Esophagus muscularis mucosa (tissue), 4 donors: Measurements from ENCODE around the gene RHO. TPM values are rescaled to one million over a fixed set of nuclear protein-coding genes. Genes with fewer than 3 reads are reported as not detected.
"Not testable (repeated sequence)": the region's sequence is repeated elsewhere in the genome, so short reads cannot be mapped to it uniquely, and the experiment has no call there.

Experiments used
- DNase-seq: peaks from one replicate; pipeline ENCODE4 v3.0.0-alpha.2; 2017; ENCODE audit errors: extremely low spot score
- H3K27ac ChIP-seq, 4 donors: fragments of 200-600 bp; sonication (generic); replicated peaks in 1 of 4; 1 replicate in 3 of 4; 2 replicates in 1 of 4; pipeline ENCODE4 v1.5.1; 2016 to 2019; ENCODE audit warnings: mild to moderate bottlenecking in 1 of 4
- H3K27me3 ChIP-seq, 4 donors: fragments of 200-600 bp; sonication (generic); one replicate each; pipeline versions ENCODE4 v1.5.1 to v1.6.0; 2016 to 2019
- H3K36me3 ChIP-seq, 4 donors: fragments of 200-600 bp; sonication (generic); one replicate each; pipeline ENCODE4 v1.5.1; 2016 to 2019
- H3K4me1 ChIP-seq, 4 donors: fragments of 200-600 bp; sonication (generic); one replicate each; pipeline ENCODE4 v1.5.1; 2016 to 2019
- H3K4me3 ChIP-seq, 4 donors: fragments of 200-600 bp; sonication (generic); 1 replicate in 2 of 4; 2 replicates in 2 of 4; pipeline ENCODE4 v1.5.1; 2016 to 2019; ENCODE audit warnings: mild to moderate bottlenecking in 4 of 4, moderate library complexity in 1 of 4
- H3K9me3 ChIP-seq, 4 donors: fragments of 200-600 bp; sonication (generic); 1 replicate in 3 of 4; 2 replicates in 1 of 4; pipeline ENCODE4 v1.5.1; 2016 to 2019
- CTCF ChIP-seq, 3 experiments: fragments of 200-600 bp in 2 of 3; fragments of 450-650 bp in 1 of 3; sonication (generic) in 2 of 3; IDR thresholded peaks; one replicate each; pipeline ENCODE4 v1.5.1; 2017 to 2019; ENCODE audit warnings: antibody characterized with exemption in 3 of 3, mild to moderate bottlenecking in 2 of 3, moderate library complexity in 1 of 3
- EP300 ChIP-seq: sonication (generic); formaldehyde crosslinking; IDR thresholded peaks from one replicate; pipeline ENCODE4 v1.6.1; 2017; ENCODE audit warnings: antibody characterized with exemption
- POLR2A ChIP-seq: fragments of 450-650 bp; IDR thresholded peaks from one replicate; pipeline ENCODE4 v1.6.1; 2017; ENCODE audit warnings: antibody characterized with exemption, moderate library complexity, mild to moderate bottlenecking, low read depth
- POLR2AphosphoS5 ChIP-seq, 2 donors: sonication (generic); formaldehyde crosslinking; IDR thresholded peaks; one replicate each; pipeline ENCODE4 v1.6.1; 2017; ENCODE audit warnings: antibody characterized with exemption in 2 of 2
- WGBS: methylation state at CpG from one replicate; pipeline ENCODE4 v1.1.5; 2018; 5-methylcytosine and 5-hydroxymethylcytosine counted together
- intact Hi-C: fragments of 100-400 bp; cut with DNase I; formaldehyde crosslinking; loops from one replicate; pipeline ENCODE4 v1.15.1; 2023
- total RNA-seq, 4 donors: library from RNA; depleted of rRNA; stranded (reverse); fragments of >200 nt; gene quantifications; one replicate each; pipeline versions ENCODE4 v1.1.0 to v1.2.1, GENCODE V29; 2016

Gene RHO
- total RNA-seq, 4 donors from 2014 or later = not detected

GRCh38 chr3:129543156-129543790, 14.8 kb downstream of the RHO start, which contains the start of gene H1-8:
H1-8 (plus strand) TSS chr3:129543175; CDS start chr3:129543219, 44 bp downstream.
- H3K4me3 ChIP-seq = no peak within 1 kb of the TSS
- DNase-seq = no peak
- no peaks in the 10 kb centered on the region for H3K27me3 ChIP-seq
- no peaks in the 10 kb centered on the region for H3K4me1 ChIP-seq
- H3K27ac ChIP-seq = no peak within 1 kb of the TSS
- intact Hi-C loops = no loop called here
- WGBS = 91% methylated on average over 8 of the region's 16 CpGs
- no peaks in the 10 kb centered on the region for H3K36me3 ChIP-seq
- TF ChIP-seq POLR2A (no peak), EP300 (no peak), POLR2AphosphoS5 (IDR thresholded peaks at IDR 0.05) (no peak), CTCF (IDR thresholded peaks at IDR 0.05) (no peak)
- H3K9me3 ChIP-seq = no peaks in the 10 kb centered on the region

GRCh38 chr3:129543999-129544398, 15.6 kb downstream of the RHO start:
- no peaks in the 10 kb centered on the region for H3K4me1 ChIP-seq
- H3K27me3 ChIP-seq = no peaks in the 10 kb centered on the region
- H3K4me3 ChIP-seq = no peak overlapping the region
- TF ChIP-seq POLR2AphosphoS5 (IDR thresholded peaks at IDR 0.05) (no peak), CTCF (IDR thresholded peaks at IDR 0.05) (no peak), POLR2A (no peak), EP300 (no peak)
- no peak overlapping the region for H3K27ac ChIP-seq
- DNase-seq = no peak
- no peaks in the 10 kb centered on the region for H3K9me3 ChIP-seq
- H3K36me3 ChIP-seq = no peaks in the 10 kb centered on the region
- 88% methylated on average over 9 of the region's 9 CpGs for WGBS
- intact Hi-C loops = no loop called here

GRCh38 chr3:129545951-129546350, 17.5 kb downstream of the RHO start:
- H3K27me3 ChIP-seq, H3K9me3 ChIP-seq, H3K4me3 ChIP-seq, H3K27ac ChIP-seq, intact Hi-C loops, H3K4me1 ChIP-seq, H3K36me3 ChIP-seq, DNase-seq: not testable (repeated sequence)
- 92% methylated on average over 3 of the region's 3 CpGs for WGBS

- no peak overlapping the region for H3K27ac ChIP-seq
- H3K4me3 ChIP-seq = no peak overlapping the region
- no peak for DNase-seq
- H3K4me1 ChIP-seq = no peaks in the 10 kb centered on the region
- H3K36me3 ChIP-seq = no peaks in the 10 kb centered on the region
- intact Hi-C loops = no loop called here
- TF ChIP-seq POLR2AphosphoS5 (IDR thresholded peaks at IDR 0.05) = no peak
- TF ChIP-seq POLR2A = no peak
- TF ChIP-seq CTCF (IDR thresholded peaks at IDR 0.05) = no peak
- TF ChIP-seq EP300 = no peak
- H3K27me3 ChIP-seq = no peaks in the 10 kb centered on the region
- 70% methylated on average over 5 of the region's 24 CpGs for WGBS
- H3K9me3 ChIP-seq = no peaks in the 10 kb centered on the region
Measured at GRCh38 chr3:129547241-129547640, 18.8 kb downstream of the RHO start.

GRCh38 chr3:129548104-129548965, 19.9 kb downstream of the RHO start:
- TF ChIP-seq POLR2A (no peak), EP300 (no peak), POLR2AphosphoS5 (IDR thresholded peaks at IDR 0.05) (no peak), CTCF (IDR thresholded peaks at IDR 0.05) (no peak)
- no peak overlapping the region for H3K4me3 ChIP-seq

More at GRCh38 chr3:129548104-129548965, 19.9 kb downstream of the RHO start:
- Histone ChIP-seq H3K27ac (no peak overlapping the region), H3K4me1 (peaks cover 2 to 9% (median 6%) of the 10 kb centered on the region in 4 donors), H3K9me3 (no peaks in the 10 kb centered on the region), H3K27me3 (no peaks in the 10 kb centered on the region), H3K36me3 (no peaks in the 10 kb centered on the region)
- intact Hi-C loops = no loop called here
- no peak for DNase-seq
- WGBS = 87% methylated on average over 16 of the region's 19 CpGs
